ENCODE data around the gene DTHD1.

DTHD1 gene

GRCh38 chr4:36341936-36342335, 60.5 kb downstream of the DTHD1 start:
- DNase-seq (ENCODE audit: low read depth in 2 of 2, low spot score in 1 of 2) = no peak

DNA sequence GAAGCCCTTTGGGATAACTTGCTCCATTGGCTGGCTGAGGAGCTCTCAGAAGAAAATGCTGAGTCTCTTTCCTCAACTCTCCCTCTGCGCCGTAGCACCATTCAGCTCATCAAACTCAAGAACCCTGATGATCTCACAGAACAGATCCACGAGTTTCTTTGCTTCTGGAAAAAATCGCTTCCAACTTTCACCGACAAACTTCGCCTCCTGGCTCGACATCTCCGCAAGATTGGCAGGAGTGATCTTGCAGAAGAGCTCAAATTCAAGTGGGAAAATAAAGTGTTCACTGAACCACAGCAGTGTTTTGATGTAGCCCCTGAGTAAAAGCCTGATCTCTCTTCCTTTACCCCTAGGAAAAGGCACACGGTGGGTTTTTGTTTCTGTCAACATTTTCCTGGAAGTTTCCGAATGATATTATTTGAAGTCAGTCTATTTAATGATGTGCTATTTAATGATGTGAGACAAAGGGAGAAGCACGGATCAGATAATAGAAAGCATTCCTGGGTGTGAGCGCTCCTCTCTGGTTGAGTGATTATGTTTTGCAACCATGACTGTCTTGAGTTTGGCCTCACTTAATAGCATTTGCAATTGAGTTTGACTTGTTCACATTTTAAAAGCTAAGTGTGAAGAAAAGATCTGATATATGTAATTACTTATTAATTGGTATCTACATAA, 62.2 kb downstream of the DTHD1 start:
- DNase-seq (ENCODE audit: low read depth in 2 of 2, low spot score in 1 of 2) = no peak

DNA sequence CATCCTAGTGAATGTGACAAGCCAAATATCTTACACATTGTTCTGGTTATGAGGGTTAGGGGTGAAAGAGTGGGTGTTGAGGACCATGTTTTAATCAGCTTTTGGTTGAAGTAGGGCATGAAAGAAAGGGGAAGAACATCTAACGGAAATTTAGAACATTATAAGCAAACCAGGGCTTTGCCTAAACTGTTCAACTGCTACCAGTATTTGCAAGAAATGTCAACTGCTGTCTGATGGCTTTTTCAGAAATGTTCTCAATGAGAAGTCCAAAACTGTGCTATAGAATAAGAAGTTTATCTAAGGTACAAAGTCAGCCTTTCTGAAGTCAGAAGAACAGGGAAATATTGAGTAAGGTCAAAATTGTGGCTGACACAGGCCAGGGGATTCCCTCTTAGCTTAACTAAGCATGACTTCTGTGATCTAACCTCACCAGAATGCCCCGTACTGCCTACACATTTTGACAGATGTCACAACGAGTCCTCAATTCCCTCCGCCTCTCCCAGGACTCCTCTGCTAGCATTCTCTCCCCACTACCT, 67.1 kb downstream of the DTHD1 start:
- DNase-seq (ENCODE audit: low read depth in 2 of 2, low spot score in 1 of 2) = no peak

GRCh38 chr4:36349938-36350549, 68.6 kb downstream of the DTHD1 start:
- DNase-seq (ENCODE audit: low read depth in 2 of 2, low spot score in 1 of 2) = no peak

- peak; percentile 49 to 54 for DNase-seq (ENCODE audit: low read depth in 2 of 2, low spot score in 1 of 2)
These were observed 69.8 kb downstream of the DTHD1 start for GRCh38 chr4:36351082-36351666.

DNA sequence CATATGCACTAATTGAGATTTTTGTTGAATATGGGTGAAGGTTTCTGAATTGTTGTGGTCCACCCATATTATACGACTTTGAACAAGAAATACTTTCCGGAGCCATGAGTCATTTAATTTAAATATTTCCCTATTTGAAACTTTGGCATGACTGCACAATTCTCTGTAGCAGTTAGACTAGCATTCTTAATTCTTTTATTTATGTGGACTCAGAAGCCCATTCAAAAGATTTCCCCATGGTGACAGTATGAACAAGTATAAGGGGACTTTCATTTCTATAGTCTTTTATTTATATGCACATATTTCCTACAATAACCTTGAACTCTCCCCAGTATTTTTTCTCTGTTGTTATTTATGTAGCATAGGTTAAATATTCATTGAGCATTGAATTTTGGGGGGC, 72.6 kb downstream of the DTHD1 start:
- DNase-seq (ENCODE audit: low read depth in 2 of 2, low spot score in 1 of 2) = no peak

DNA sequence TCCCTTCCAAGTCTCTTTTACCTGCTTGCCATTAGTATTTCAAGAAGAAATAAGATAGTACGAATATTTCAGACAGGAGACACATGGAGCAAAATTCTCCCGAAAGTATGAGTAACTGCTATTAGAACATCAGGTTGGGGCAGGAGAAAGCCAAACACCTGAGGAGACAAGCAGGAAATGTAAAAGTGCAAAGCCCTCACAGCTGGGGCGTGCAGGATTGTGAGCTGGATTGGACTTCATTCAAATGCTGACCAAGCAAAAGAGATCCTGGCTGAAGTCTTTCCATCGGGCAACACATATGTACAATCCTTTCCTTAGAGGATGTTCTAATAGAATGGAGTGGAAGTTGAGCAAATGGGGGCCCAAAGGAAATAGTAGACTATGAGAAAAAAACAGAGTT, 76.8 kb downstream of the DTHD1 start:
- DNase-seq (ENCODE audit: low read depth in 2 of 2, low spot score in 1 of 2) = no peak

DNA sequence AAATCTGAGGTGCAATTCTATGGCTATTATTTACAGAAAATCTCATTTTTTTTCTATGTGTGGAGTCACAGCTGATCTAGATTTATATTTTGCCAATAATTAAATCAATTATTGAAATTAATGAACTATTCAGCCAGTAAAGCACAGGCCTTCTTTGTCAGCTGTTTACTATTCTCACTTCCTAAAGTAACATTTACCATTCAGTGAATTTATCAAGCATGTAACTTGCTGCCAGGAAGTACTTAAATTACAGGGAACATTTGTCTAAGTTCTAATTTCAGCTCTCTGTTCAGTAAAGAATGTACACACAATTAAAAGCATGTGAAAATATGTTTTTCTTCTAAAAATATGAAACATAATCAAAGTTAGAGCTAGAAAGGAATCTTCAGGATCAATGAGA, 79.3 kb downstream of the DTHD1 start:
- no peak for DNase-seq (ENCODE audit: low read depth in 2 of 2, low spot score in 1 of 2)

DNA sequence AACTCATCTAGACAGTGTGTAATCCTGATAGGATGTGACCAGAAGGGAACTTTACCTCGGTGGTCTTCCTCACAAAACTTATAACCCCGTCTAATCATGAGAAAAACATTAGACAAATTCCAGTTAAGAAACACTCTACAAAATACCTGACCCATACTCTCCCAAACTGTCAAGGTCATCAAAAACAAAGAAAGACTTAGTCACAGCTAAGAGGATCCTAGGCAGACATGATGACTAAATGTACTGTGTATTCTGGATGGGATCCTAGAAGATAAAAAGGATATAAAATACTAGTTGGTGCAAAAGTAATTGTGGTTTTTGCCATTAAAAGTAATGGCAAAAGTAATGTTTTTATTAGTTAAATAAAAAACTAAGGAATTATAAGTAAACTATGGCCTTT, 81.6 kb downstream of the DTHD1 start:
- DNase-seq (ENCODE audit: low read depth in 2 of 2, low spot score in 1 of 2) = no peak

DNA sequence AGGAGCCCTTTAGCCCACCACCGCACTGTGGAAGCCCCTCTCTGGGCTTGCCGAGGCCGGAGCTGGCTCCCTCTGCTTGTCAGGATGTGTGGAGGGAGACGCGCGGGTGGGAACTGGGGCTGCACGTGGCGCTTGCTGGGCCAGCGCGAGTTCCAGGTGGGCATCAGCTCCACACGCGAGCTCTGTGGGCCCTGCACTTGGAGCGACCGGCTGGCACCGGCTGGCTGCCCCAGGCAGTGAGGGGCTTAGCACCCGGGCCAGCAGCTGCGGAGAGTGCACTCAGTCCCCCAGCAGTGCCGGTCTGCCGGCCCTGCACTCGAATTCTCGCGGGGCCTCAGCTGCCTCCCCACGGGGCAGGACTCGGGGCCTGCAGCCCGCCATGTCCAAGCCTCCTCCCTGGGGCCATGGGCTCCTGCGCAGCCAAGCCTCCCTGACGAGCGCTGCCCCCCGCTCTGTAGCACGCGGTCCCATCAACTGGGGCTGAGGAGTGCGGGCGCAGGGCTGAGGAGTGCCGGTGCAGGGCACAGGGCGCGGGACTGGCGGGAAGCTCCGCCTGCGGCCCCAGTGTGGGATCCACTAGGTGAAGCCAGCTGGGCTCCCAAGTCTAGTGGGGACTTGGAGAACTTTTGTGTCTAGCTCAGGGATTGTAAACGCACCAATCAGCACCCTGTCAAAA, 93.6 kb downstream of the DTHD1 start:
- DNase-seq (ENCODE audit: low read depth in 2 of 2, low spot score in 1 of 2) = no peak

DNA sequence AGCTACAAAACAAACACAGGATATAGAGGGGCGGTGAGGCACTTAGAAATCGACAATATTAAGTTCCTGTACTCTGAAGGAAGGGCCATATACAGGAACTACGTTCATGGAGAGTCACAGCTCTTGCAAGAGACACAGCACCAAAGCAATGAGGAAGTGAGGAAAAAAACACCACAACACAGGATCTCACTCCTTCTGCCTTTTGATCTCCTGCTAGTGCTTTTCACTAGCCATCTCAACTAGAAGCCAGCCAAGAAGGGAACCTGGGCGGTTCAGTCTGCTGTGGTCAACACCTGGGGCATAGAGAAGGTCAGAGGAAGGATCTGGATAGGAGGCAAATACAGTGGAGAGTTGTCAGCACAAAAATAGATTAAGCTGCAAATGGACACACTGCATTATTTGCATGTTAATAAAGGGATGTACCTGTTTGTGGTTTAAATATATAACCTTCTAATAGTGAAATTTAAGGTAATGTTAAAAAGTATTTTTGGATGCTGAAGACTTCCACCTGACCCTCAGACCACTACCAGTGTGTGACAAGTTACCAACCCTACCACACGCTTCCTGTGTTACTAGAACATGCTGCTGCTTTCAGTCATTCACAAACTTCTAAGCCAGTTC, 104.6 kb downstream of the DTHD1 start:
- DNase-seq (ENCODE audit: low read depth in 2 of 2, low spot score in 1 of 2) = no peak

DNA sequence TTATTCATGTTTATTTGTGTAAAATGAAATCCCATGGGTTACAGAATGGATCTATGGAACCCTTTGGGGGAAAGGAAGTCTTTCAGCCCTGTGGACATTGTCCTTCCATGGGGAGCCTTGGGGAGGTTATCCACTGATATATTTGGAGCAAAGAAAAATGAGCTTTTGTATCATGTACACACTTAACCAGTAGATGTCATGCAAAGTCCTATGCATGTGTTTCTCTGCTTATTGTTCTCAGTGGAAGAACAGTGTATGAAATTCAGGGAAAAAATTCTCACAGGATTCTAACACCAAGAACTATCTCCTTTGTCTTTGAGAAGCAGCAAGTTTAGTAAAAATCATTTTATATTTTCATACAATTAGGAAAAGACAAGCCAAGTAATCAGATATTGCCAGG, 105.3 kb downstream of the DTHD1 start:
- no peak for DNase-seq (ENCODE audit: low read depth in 2 of 2, low spot score in 1 of 2)

DNA sequence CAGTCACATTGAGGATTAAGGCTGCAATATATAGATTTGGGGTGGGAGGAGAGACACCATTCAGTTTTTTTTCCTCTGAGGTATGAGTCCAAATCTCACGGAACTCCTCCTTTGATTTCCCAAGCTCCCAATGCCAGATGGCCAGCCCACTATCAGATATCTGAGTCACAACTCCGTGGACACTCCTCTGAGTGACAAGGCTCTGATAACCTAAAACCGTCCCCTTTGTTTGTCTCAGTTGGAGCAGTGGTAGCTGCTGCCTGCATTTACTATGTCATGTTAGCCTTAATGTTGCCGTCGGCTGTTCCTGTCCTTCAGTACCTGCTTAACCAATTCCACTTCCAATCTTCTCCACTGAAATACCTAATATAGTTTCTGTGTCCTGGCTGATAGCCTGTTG, 107.3 kb downstream of the DTHD1 start:
- DNase-seq (ENCODE audit: low read depth in 2 of 2, low spot score in 1 of 2) = no peak

DNA sequence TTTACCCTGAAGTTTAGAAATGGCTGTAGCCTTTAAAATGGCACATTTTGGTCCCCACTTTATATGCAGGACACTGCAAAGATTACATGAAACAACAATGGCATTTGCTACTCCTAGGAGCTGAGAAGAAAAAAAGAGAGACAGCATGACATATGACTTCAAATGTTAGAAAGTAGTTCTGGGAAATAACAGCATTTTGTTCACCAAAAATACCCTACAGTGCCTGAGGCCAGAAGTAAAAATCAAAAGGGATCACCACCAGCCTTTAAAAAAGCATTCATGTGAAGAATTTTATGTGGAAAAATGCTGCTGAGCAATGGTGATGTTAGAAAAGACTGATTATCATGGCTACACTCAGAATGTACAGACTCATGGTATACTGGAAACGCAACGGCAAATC, 110.0 kb downstream of the DTHD1 start:
- DNase-seq (ENCODE audit: low read depth in 2 of 2, low spot score in 1 of 2) = no peak

- DNase-seq (ENCODE audit: low read depth in 2 of 2, low spot score in 1 of 2) = no peak
These were observed 110.6 kb downstream of the DTHD1 start for GRCh38 chr4:36392024-36392423.

GRCh38 chr4:36392916-36393315, 111.5 kb downstream of the DTHD1 start:
- DNase-seq (ENCODE audit: low read depth in 2 of 2, low spot score in 1 of 2) = no peak

Measured in stimulated activated CD8-positive, alpha-beta memory T cell treated with anti-CD3 and anti-CD28 coated beads, Interleukin-4, amount 100 ng/mL, for 4 hours (primary cell).